GM19240 (cell line): ENCODE results near the gene ARF5.

Experiments used
- DNase-seq: peaks from one replicate; pipeline ENCODE4 v3.0.0; 2011; ENCODE audit warnings: low spot score; ENCODE audit not compliant: insufficient read length

Gene ARF5

GRCh38 chr7:127588697-127589482, 679 bp downstream of the ARF5 start:
- no peak for DNase-seq

- no peak for DNase-seq
These were observed 1.7 kb downstream of the ARF5 start for GRCh38 chr7:127589896-127590295.

DNA sequence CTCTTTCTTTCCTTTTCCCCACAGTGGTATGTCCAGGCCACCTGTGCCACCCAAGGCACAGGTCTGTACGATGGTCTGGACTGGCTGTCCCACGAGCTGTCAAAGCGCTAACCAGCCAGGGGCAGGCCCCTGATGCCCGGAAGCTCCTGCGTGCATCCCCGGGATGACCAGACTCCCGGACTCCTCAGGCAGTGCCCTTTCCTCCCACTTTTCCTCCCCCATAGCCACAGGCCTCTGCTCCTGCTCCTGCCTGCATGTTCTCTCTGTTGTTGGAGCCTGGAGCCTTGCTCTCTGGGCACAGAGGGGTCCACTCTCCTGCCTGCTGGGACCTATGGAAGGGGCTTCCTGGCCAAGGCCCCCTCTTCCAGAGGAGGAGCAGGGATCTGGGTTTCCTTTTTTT, 3.0 kb downstream of the ARF5 start:
- no peak for DNase-seq

GRCh38 chr7:127591591-127591990, 3.4 kb downstream of the ARF5 start:
- DNase-seq: no peak

- no peak for DNase-seq
These were observed 4.3 kb downstream of the ARF5 start for GRCh38 chr7:127592550-127592949.

- DNase-seq: no peak
These were observed 6.3 kb downstream of the ARF5 start for GRCh38 chr7:127594490-127594889.

- DNase-seq: no peak
These were observed 7.5 kb downstream of the ARF5 start for GRCh38 chr7:127595737-127596136.

DNA sequence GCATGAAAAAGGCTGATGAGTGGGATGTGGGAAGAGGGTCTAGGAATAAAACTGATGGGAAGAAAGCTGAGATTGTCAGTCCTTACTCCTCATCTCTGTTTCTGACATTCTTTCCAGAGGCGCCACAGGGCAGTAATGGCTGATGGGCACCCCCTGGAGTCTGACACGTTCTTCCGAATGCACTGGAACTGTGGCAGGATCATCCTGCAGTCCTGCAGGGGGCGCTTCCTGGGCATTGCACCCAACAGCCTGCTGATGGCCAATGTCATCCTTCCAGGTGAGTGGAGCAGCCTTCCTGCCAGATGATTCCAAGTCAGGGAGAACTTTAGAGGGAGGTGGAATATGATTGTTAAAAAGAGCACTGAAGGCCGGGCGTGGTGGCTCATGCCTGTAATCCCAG, 10.1 kb downstream of the ARF5 start:
- no peak for DNase-seq

GRCh38 chr7:127600885-127601284, 12.7 kb downstream of the ARF5 start:
- no peak for DNase-seq

DNA sequence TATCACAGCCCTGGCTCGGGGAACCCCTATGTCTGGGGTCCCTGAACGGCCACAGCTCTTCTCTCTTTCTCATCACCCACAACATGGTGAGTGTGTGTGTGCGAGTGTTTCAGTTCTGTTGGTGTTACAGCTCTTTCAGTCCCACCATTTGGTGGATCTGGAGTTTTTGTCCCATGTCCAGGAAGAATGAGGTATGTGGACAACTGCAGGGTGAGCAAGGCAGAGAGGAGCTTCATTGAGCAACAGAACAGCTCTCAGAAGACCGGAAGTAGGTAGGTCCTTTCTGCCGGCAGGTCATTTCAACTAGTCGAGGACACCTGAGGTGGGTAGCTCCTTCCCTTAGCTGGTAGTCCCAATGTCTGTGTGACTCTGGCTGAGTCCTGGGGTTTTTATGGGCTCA, 20.2 kb downstream of the ARF5 start:
- no peak for DNase-seq

DNA sequence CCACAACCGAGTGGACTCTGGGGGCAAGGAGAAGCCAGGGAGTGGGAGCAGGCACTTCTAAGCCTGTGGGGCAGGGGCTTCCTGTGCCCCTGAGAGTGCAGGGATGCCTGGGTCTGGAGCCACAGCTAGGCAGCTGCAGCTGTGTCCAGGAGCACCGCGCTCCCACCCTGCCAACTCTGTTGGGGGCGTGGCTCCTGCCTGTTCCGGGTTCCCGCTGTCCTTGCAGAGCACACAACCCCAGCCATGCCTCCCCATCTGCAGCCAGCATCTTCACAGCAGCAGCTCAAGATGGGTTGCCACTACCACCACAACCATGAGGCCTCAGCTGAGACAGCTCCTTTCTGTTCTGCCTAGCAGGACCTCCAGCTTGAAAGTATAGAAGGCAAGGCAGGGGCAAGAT, 21.1 kb downstream of the ARF5 start:
- no peak for DNase-seq

DNA sequence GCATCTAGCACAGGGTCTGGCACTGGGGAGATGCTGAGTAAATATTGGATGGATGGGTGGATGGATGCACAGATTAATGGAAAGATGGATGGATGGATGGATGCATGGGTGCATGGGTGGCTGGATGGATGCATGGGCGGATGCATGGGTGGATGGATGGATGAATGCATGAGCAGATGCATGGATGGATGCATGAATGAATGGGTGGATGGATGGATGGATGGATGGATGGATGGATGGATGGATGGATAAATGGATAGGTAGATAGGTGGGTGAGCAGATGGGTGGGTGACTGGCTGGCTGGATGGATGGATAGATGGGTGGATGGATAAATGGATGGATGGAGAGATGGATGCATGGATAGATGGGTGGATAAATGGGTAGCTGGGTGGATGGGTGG, 24.1 kb downstream of the ARF5 start:
- no peak for DNase-seq

GRCh38 chr7:127616724-127617123, 28.5 kb downstream of the ARF5 start:
- DNase-seq: no peak

- DNase-seq: no peak
These were observed 29.8 kb downstream of the ARF5 start, which contains the start of gene PAX4 for GRCh38 chr7:127618042-127618441. TSS of gene PAX4 (minus strand) at chr7:127618142. CDS start at chr7:127615928, 2,214 bp downstream.

GRCh38 chr7:127618775-127619174, 30.6 kb downstream of the ARF5 start:
- DNase-seq: no peak

DNA sequence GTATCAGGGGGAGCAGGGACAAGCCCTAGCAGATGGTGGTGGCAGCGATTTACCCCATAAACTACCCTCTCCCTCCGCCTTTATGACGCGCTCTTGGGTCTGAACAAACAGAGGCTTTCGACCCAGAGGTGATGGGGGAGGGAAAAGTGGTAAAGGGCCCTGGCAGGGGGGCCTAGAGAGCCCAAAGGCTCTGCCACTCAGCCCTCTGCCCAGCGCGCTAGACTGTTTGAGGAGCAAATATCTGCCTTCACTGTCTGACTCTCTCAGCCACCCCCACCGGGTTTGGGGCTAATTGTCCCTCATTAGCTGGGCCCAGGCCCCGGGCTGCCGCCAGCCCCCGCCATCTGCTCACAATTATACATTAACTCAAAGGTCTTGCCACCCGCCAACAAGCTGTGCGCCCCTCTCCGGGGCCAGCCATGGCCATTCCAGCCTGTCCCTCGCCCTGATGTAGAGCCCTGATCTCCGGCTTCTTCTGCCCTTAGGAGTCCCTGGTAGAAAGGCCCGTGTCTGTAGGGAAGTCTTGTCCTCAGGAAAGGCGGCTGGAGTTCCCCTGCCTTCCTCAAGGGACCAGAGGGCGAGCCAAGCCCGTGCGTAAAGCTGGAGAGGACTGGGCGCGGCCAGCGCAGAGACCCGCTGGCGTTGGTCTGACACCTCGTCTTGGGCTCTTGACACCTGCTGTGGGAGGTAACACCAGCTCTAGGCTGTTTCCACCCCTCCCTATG, 31.6 kb downstream of the ARF5 start:
- DNase-seq: no peak

- no peak for DNase-seq
These were observed 32.4 kb downstream of the ARF5 start for GRCh38 chr7:127620406-127621233.

- no peak for DNase-seq
These were observed 37.1 kb downstream of the ARF5 start for GRCh38 chr7:127625331-127625730.

- no peak for DNase-seq
These were observed 40.2 kb downstream of the ARF5 start for GRCh38 chr7:127628445-127628844.

- peak; percentile 43 for DNase-seq
These were observed 41.1 kb downstream of the ARF5 start for GRCh38 chr7:127629268-127629854.

DNA sequence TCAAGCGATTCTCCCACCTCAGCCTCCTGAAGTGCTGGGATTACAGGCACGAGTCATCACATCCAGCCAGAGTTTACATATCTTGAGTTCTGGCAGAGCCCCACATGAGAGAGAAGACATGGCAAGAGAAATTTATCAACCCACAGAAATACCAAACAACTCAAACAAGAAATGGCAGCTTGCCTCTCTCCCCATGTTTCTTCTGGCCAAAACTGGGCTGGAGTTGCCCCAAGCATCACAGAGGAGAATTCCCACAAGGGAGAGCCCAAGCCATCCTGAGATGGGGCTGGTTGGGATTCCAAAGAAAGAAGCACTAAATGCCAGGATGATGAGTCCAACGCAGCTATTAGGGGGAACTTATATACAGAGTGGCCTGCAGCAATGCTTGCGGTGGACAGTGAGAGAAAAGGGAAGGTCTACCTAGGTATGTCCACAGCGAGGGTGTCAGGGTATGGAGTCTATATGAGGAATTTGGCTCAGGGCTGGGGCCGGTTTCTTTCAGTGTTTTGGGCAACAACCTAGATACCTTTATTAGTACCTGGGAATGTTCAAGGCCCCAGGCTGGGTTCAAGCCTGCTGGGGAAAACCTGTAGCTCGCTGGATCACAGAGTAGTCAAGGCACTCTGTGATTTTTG, 44.2 kb downstream of the ARF5 start:
- no peak for DNase-seq
